Measurements from ENCODE around the gene KRT81.

- TF ChIP-seq CTCF (IDR thresholded peaks at IDR 0.05 in 8 of 11, conservative IDR thresholded peaks at IDR 0.05 in 3 of 11) (no peak), POLR2A (IDR thresholded peaks at IDR 0.05) (no peak)
Measured at GRCh38 chr12:52256584-52256935, 34.8 kb downstream of the KRT81 start.

Measured in spleen (tissue), 7 donors.